Measurements from ENCODE around the gene FAM177A1. TPM values are rescaled to one million over a fixed set of nuclear protein-coding genes. Genes with fewer than 3 reads are reported as not detected.

FAM177A1 gene
- total and polyA plus RNA-seq, 9 of the 15 experiments (the other 6 are each of a cell fraction or from before 2014, with no cell fraction given), result 7.7 to 36.2 (median 29.9) TPM

DNA sequence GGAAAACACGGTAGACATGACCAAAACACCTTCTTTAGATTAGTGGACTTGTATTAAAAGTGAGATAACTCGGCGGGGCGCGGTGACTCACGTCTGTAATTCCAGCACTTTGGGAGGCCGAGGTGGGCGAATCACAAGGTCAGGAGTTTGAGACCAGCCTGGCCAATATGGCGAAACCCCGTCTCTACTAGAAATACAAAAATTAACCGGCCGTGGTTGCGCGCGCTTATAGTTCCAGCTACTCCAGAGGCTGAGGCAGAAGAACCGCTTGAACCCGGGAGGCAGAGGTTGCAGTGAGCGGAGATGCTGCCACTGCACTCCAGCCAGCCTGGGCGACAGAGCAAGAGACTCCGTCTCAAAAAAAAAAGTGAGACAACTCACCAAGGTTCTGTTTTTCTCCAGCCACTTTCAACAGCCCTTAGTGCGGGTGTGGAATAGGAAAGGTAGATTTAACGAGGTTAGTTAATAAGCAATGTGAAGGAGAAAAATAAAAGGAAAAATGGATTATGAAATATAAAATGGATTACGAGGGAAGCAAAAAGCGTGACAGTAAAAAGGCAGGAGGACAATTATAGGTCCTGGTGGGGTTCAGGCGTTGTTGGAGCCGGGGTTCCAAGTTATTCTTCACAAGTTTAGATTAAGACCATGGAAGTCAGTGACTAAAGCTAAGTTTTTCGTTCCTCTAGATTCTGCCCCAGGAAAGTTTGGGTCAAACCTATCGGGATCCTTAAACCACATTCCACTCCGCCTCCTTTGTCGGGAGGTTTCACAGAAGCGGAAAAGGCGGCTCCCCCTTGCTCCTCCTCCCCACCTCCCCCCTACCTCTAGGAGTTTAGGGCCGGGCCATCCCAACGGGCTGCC lies 75.2 kb downstream of the FAM177A1 start (continued):
- TF ChIP-seq, protein P1, sequence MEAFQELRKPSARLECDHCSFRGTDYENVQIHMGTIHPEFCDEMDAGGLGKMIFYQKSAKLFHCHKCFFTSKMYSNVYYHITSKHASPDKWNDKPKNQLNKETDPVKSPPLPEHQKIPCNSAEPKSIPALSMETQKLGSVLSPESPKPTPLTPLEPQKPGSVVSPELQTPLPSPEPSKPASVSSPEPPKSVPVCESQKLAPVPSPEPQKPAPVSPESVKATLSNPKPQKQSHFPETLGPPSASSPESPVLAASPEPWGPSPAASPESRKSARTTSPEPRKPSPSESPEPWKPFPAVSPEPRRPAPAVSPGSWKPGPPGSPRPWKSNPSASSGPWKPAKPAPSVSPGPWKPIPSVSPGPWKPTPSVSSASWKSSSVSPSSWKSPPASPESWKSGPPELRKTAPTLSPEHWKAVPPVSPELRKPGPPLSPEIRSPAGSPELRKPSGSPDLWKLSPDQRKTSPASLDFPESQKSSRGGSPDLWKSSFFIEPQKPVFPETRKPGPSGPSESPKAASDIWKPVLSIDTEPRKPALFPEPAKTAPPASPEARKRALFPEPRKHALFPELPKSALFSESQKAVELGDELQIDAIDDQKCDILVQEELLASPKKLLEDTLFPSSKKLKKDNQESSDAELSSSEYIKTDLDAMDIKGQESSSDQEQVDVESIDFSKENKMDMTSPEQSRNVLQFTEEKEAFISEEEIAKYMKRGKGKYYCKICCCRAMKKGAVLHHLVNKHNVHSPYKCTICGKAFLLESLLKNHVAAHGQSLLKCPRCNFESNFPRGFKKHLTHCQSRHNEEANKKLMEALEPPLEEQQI (IDR thresholded peaks at IDR 0.05), result no peak
- TF ChIP-seq, protein P2, sequence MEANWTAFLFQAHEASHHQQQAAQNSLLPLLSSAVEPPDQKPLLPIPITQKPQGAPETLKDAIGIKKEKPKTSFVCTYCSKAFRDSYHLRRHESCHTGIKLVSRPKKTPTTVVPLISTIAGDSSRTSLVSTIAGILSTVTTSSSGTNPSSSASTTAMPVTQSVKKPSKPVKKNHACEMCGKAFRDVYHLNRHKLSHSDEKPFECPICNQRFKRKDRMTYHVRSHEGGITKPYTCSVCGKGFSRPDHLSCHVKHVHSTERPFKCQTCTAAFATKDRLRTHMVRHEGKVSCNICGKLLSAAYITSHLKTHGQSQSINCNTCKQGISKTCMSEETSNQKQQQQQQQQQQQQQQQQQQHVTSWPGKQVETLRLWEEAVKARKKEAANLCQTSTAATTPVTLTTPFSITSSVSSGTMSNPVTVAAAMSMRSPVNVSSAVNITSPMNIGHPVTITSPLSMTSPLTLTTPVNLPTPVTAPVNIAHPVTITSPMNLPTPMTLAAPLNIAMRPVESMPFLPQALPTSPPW (CRISPR knock-in tag; IDR thresholded peaks at IDR 0.05), result peak; percentile 94
- TF ChIP-seq TAF1 (IDR thresholded peaks at IDR 0.05; ENCODE audit: control insufficient read depth, extremely low read depth, insufficient read depth, low read length, severe bottlenecking) (peak; percentile 68), JUND (IDR thresholded peaks at IDR 0.05; ENCODE audit: borderline replicate concordance, low read depth, low read length) (0 out of 2 replicates have a peak, but pooled peaks have one; percentile 16), JUND (tag; IDR thresholded peaks at IDR 0.05; ENCODE audit: borderline replicate concordance, low read depth, low read length) (no peak), RBBP5 (IDR thresholded peaks at IDR 0.05; ENCODE audit: borderline replicate concordance, insufficient read depth, low read length, poor library complexity, severe bottlenecking) (no peak), FOSL1 (tag; conservative IDR thresholded peaks at IDR 0.05) (peak; percentile 49; the same call in 1 of the 2 replicates), RCOR1 (IDR thresholded peaks at IDR 0.05; ENCODE audit: borderline replicate concordance in 1 of 2, low read depth in 2 of 2, low read length in 2 of 2) (0 out of 4 replicates have a peak, but pooled peaks of 1 of the 2 experiments have one; percentile 12), NFE2L1 (tag; IDR thresholded peaks at IDR 0.05; ENCODE audit: borderline replicate concordance, low read depth) (no peak)
- TF ChIP-seq, protein P3, sequence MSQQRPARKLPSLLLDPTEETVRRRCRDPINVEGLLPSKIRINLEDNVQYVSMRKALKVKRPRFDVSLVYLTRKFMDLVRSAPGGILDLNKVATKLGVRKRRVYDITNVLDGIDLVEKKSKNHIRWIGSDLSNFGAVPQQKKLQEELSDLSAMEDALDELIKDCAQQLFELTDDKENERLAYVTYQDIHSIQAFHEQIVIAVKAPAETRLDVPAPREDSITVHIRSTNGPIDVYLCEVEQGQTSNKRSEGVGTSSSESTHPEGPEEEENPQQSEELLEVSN (IDR thresholded peaks at IDR 0.05; ENCODE audit: borderline replicate concordance in 1 of 2, extremely low read depth in 1 of 2, insufficient read depth in 1 of 2, insufficient read length in 1 of 2, low read depth in 1 of 2, low read length in 1 of 2, poor library complexity in 1 of 2, severe bottlenecking in 1 of 2), result no peak

All from K562 (cell line).